ENCODE results near the gene DDX51.

Gene DDX51

GRCh38 chr12:132178801-132179401 is 34.8 kb upstream of the DDX51 start:
- no peak for DNase-seq (ENCODE audit: low spot score)

GRCh38 chr12:132178316-132178715 is 34.2 kb upstream of the DDX51 start:
- DNase-seq (ENCODE audit: low spot score), result no peak

GRCh38 chr12:132176920-132177551 is 32.9 kb upstream of the DDX51 start:
- no peak for DNase-seq (ENCODE audit: low spot score)

GRCh38 chr12:132176385-132176919 is 32.3 kb upstream of the DDX51 start:
- DNase-seq (ENCODE audit: low spot score), result no peak

GRCh38 chr12:132175496-132176384 is 31.6 kb upstream of the DDX51 start:
- DNase-seq (ENCODE audit: low spot score), result no peak

- DNase-seq (ENCODE audit: low spot score), result no peak
Observed at GRCh38 chr12:132174839-132175490, 30.8 kb upstream of the DDX51 start.

- DNase-seq (ENCODE audit: low spot score), result no peak
Observed at GRCh38 chr12:132174015-132174838, 30.1 kb upstream of the DDX51 start.

GRCh38 chr12:132173135-132174014 is 29.3 kb upstream of the DDX51 start:
- no peak for DNase-seq (ENCODE audit: low spot score)

- no peak for DNase-seq (ENCODE audit: low spot score)
Observed at GRCh38 chr12:132172619-132173018, 28.5 kb upstream of the DDX51 start.

GRCh38 chr12:132171968-132172521 is 27.9 kb upstream of the DDX51 start:
- DNase-seq (ENCODE audit: low spot score), result no peak

- no peak for DNase-seq (ENCODE audit: low spot score)
Observed at GRCh38 chr12:132171293-132171967, 27.3 kb upstream of the DDX51 start.

- DNase-seq (ENCODE audit: low spot score), result no peak
Observed at GRCh38 chr12:132170637-132171292, 26.6 kb upstream of the DDX51 start.

- DNase-seq (ENCODE audit: low spot score), result no peak
Observed at GRCh38 chr12:132170094-132170636, 26.0 kb upstream of the DDX51 start.

- DNase-seq (ENCODE audit: low spot score), result no peak
Observed at GRCh38 chr12:132169376-132169775, 25.3 kb upstream of the DDX51 start.

GRCh38 chr12:132168311-132169031 is 24.4 kb upstream of the DDX51 start:
- no peak for DNase-seq (ENCODE audit: low spot score)

- no peak for DNase-seq (ENCODE audit: low spot score)
Observed at GRCh38 chr12:132167611-132168310, 23.6 kb upstream of the DDX51 start.
